GM20000 (cell line): ENCODE results near the gene TNFRSF14.

Experiments
- DNase-seq: peaks from one replicate; pipeline ENCODE4 v3.0.0; 2012; ENCODE audit warnings: low spot score
- TF ChIP-seq, protein P1 (sequence below): IDR thresholded peaks from 2 replicates; pipeline ENCODE4 v1.5.1; 2012; ENCODE audit warnings: mild to moderate bottlenecking, control low read depth; ENCODE audit errors: extremely low read depth, missing control alignments

The TNFRSF14 gene

DNA sequence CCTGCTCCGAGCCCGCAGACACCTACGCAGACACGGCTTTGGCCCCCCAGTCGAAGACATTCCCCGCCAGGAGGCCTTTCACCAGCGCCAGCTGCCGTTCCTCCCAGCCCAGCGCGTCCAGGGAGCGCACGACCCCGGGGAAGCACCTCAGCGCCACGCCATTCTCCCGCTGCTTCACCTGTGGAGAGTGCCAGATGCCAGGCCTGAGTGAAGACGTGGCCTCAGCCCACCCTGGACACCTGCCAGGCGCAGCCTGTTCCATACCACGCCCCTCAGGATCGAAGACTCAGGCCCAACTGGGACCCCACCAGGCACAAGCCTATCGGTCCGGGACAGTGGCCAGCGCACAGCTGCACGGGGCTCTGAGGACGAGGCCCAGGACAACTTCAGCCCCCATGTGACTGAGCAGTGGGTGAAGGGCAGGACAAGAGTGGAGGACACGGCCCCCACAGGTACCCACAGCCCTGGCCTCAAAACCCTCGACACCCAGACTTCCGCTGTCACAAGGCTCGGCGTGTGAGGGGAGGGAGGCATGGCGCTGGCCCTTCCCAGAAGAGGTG lies 43.2 kb upstream of the TNFRSF14 start:
- DNase-seq: no peak
- TF ChIP-seq, protein P1, sequence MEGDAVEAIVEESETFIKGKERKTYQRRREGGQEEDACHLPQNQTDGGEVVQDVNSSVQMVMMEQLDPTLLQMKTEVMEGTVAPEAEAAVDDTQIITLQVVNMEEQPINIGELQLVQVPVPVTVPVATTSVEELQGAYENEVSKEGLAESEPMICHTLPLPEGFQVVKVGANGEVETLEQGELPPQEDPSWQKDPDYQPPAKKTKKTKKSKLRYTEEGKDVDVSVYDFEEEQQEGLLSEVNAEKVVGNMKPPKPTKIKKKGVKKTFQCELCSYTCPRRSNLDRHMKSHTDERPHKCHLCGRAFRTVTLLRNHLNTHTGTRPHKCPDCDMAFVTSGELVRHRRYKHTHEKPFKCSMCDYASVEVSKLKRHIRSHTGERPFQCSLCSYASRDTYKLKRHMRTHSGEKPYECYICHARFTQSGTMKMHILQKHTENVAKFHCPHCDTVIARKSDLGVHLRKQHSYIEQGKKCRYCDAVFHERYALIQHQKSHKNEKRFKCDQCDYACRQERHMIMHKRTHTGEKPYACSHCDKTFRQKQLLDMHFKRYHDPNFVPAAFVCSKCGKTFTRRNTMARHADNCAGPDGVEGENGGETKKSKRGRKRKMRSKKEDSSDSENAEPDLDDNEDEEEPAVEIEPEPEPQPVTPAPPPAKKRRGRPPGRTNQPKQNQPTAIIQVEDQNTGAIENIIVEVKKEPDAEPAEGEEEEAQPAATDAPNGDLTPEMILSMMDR: no peak

DNA sequence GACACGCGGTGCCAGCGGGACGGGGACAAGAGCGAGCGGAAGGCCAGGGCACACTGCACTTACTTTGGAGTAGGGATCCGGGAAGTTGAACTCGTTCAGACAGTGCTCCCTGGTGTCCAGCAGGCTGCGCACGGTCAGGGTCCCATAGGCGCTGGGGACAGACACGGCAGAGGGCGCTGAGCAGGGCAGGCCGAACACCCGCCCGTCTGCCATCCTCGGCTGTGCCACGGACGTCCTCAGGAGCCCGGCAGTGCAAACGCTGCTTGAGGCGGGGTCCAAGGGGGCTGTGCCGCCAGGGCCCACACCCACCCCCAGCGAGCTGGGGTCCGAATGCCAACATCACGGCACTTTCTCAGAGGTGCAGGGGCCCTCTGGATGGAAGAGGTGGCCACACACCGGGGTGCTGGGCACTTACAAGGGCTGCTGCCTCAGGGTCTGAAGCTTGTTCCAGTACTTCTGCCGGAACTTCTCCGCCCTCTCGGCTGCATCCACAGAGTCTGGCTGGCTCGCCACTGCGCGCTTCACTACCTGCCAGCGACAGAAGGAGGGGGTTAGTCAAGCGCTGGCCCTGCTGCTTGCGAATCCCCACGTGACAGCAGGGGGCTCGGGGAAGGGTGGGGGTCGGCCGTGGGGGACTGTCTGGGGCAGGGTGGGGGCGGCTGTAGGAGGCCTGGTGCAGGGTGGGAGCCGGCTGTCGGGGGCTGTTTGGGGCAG lies 42.1 kb upstream of the TNFRSF14 start:
- TF ChIP-seq, protein P1: no peak
- no peak for DNase-seq

DNA sequence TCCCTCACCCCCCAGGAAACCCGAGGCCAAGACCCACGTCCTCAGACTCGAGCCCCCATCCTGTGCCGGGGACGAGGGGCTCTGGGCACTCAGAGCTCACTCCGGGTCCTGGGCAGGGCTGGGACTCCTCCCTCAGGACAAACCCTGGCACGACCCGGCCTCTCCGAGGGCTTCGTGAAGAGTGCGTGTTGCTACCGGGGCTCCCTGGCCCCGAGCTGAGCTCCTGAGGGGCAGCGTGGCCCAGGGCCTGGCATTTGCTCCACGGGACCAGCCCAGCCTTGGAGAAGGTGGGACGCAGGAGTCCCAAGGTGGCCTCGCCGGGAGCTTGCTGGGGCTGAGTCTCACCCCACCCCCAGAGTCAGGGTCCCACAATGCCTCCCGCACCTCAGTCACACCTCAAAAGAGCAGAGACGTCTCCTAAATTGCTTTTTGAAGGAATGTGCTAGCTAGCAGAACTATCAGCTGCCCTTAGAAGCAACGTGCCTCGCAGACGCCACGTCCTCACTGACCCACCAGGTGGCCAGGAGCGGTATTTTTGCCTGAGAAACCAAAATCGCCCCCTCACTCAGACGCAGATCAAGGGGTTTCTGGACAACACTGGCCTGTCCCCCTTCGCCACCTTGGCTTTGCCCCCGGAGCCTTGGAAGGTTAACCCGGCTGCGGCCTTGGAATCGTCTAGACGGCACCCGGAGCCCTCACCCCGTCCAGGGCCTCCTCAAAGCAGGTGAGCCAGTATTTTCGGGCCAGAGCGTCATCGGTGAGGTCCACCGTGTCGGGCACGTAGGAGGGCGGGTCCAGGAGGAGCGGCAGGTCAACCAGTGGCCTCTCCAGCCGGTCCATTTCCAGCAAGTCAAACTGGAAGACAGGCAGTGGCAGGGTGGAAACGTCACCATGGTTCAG lies 41.1 kb upstream of the TNFRSF14 start:
- TF ChIP-seq, protein P1: no peak
- no peak for DNase-seq

DNA sequence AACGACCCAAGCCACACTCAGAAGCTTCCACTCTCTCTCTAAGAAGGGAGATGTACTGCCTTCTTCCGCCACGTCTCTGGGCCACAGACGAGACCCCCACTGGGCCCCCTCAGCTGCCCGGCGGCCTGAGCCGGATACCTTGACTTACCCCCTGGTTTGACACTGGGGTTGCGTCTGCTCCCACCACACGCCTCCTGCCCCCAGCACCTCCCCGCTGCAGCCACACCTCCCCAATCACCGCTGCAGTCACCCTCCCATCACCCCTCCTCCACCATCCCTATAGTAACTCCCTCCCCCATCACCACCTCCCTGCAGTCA lies 40.4 kb upstream of the TNFRSF14 start:
- TF ChIP-seq, protein P1: no peak
- no peak for DNase-seq

DNA sequence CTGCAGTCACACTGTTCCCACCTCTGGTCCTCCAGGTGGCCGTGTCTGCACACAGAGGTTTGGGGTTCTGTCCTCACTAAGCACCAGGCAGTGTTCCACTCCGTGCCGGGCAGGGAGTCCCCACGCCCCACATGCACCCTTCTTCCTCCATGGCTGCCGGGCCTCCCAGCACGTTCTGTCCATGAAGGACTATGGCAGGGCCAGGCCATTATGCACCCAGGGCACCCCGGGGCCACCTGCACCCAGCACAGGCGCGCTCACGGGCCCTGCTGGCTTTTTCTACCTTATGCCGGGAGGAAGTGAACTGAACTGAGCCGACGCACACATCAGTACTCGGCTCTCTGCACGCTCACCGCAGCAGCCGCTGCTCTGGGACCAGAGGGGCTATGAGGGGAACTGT lies 40.0 kb upstream of the TNFRSF14 start:
- DNase-seq: no peak
- TF ChIP-seq, protein P1: no peak

DNA sequence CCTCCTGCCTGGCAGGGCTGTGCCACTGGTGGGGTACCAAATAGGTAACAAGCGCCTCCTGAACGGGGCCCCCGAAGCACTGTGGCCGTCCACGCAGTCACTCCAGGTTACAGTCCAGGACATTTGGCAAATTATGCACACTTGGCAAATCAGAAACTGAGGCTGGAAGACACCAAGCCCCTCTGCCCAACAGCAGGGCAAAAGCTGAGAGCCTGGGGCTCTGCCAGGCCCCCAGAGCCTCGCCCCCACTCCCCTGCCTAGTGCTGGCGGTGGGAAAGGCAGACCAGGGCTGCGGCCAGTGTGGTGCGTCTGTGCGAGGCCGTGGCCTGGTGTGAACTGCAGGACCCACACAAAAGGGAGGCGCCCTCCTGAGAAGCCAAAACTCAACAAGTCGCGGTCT lies 39.2 kb upstream of the TNFRSF14 start:
- TF ChIP-seq, protein P1: no peak
- DNase-seq: no peak

DNA sequence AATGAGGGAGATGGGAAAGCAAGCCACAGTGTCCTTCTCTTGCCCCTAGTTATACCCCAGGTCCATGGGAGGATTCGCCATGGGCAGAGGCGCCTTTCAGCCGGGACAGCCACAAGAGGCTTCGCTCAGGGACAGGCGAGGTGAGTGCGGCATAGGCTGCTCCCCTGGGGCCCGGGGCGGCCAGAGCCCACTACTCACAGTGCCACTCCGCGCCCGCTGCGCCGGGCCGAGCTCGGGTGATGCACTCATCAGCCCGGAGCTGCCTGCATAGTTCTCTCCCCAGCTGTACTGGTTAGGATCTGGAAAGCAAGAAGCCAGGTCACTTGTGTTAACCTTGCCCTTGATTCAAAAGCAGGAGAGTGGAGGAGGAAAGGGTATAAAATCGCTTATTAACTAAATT lies 38.2 kb upstream of the TNFRSF14 start:
- DNase-seq: no peak
- TF ChIP-seq, protein P1: no peak
